Spleen (tissue), 11 donors: Measurements from ENCODE around the gene THAP9. TPM values are rescaled to one million over a fixed set of nuclear protein-coding genes. Genes with fewer than 3 reads are reported as not detected.

Source experiments
- DNase-seq: peaks from one replicate; pipeline ENCODE4 v3.0.0-alpha.2; 2020
- H3K27ac ChIP-seq, 8 donors: fragments of 200-600 bp; sonication (generic) in 7 of 8; 1 replicate in 4 of 8; 2 replicates in 4 of 8; pipeline versions ENCODE4 v1.5.0 to v1.8.0; 2016 to 2021; ENCODE audit warnings: inconsistent platforms in 4 of 8, mild to moderate bottlenecking in 4 of 8, moderate library complexity in 1 of 8
- H3K27me3 ChIP-seq, 7 donors: fragments of 200-600 bp; sonication (generic) in 6 of 7; replicated peaks in 1 of 7; 1 replicate in 4 of 7; 2 replicates in 3 of 7; pipeline versions ENCODE4 v1.5.0 to v1.8.0; 2016 to 2021; ENCODE audit warnings: inconsistent platforms in 3 of 7, mild to moderate bottlenecking in 1 of 7
- H3K36me3 ChIP-seq, 6 donors: fragments of 200-600 bp; sonication (generic) in 5 of 6; 1 replicate in 4 of 6; 2 replicates in 2 of 6; pipeline versions ENCODE4 v1.5.0 to v1.8.0; 2016 to 2021; ENCODE audit warnings: inconsistent platforms in 2 of 6
- H3K4me1 ChIP-seq, 6 donors: fragments of 200-600 bp; sonication (generic) in 5 of 6; 1 replicate in 3 of 6; 2 replicates in 3 of 6; pipeline versions ENCODE4 v1.5.0 to v1.8.0; 2016 to 2021; ENCODE audit warnings: inconsistent platforms in 3 of 6
- H3K4me3 ChIP-seq, 8 donors: fragments of 200-600 bp; sonication (generic) in 7 of 8; 1 replicate in 4 of 8; 2 replicates in 4 of 8; pipeline versions ENCODE4 v1.5.0 to v1.8.0; 2016 to 2021; ENCODE audit warnings: inconsistent platforms in 4 of 8, mild to moderate bottlenecking in 4 of 8, moderate library complexity in 2 of 8
- H3K9me3 ChIP-seq, 8 donors: fragments of 200-600 bp; sonication (generic) in 7 of 8; 1 replicate in 4 of 8; 2 replicates in 4 of 8; pipeline versions ENCODE4 v1.5.0 to v1.8.0; 2016 to 2021; ENCODE audit warnings: inconsistent platforms in 4 of 8
- POLR2A ChIP-seq, 3 donors: fragments of 450-650 bp; IDR thresholded peaks; one replicate each; pipeline ENCODE4 v1.5.1; 2017; ENCODE audit warnings: antibody characterized with exemption in 3 of 3, mild to moderate bottlenecking in 1 of 3
- POLR2AphosphoS5 ChIP-seq, 3 donors: sonication (generic); formaldehyde crosslinking; IDR thresholded peaks; one replicate each; pipeline ENCODE4 v1.5.1; 2017; ENCODE audit warnings: antibody characterized with exemption in 3 of 3
- WGBS, 5 donors: extraction: QIAGEN DNeasy Blood & Tissue Kit in 3 of 5; methylation state at CpG; one replicate each; pipeline versions ENCODE4 v1.1.5 to v1.1.7; 2013 to 2018; 5-methylcytosine and 5-hydroxymethylcytosine counted together
- intact Hi-C: fragments of 100-400 bp; cut with DNase I; formaldehyde crosslinking; loops from one replicate; pipeline ENCODE4 v1.15.0; 2023; ENCODE audit warnings: low total_unique reads
- polyA plus RNA-seq, 3 donors: library from polyadenylated mRNA; stranded (reverse); fragments of 200-250 nt; gene quantifications; one replicate each; pipeline ENCODE4 v1.2.1, GENCODE V29; 2013
- total RNA-seq, 7 donors: library from RNA; depleted of rRNA in 3 of 7; stranded (reverse); fragments of >200 nt in 3 of 7; fragmentation: NEBNext Ultra II Directional in 4 of 7; extraction: Animal tissue kit (Norgen Biotek cat#: 25700) in 4 of 7; gene quantifications; one replicate each; pipeline versions ENCODE4 v1.1.0 to v1.2.1, GENCODE V29; 2016 to 2021
- TF ChIP-seq, protein P1 (sequence below), 11 experiments: fragments of 200-600 bp in 7 of 11; fragments of 450-650 bp in 4 of 11; sonication (generic) in 4 of 11; IDR thresholded peaks in 8 of 11; conservative IDR thresholded peaks in 3 of 11; 1 replicate in 7 of 11; 2 replicates in 4 of 11; pipeline versions ENCODE4 v1.4.0 to v1.8.0; 2016 to 2021; ENCODE audit warnings: antibody characterized with exemption in 11 of 11, inconsistent platforms in 4 of 11, mild to moderate bottlenecking in 1 of 11
- donor health status: healthy with polysubstance abuse.
- donor health status: DM: no; HTN: no; CAD: no; lungs with moderate emphysema.
- donor health status: DM: no; HTN: no; CAD: no.
- donor health status: Bipolar disorder and iron deficiency.
- donor health status: healthy.
- donor health status: DM: no; HTN: no; CAD: no.
- donor health status: DM: yes; HTN: yes; CAD: no.

THAP9 gene
- total and polyA plus RNA-seq, 10 donors: 1.8 to 8.1 (median 3.2) TPM

DNA sequence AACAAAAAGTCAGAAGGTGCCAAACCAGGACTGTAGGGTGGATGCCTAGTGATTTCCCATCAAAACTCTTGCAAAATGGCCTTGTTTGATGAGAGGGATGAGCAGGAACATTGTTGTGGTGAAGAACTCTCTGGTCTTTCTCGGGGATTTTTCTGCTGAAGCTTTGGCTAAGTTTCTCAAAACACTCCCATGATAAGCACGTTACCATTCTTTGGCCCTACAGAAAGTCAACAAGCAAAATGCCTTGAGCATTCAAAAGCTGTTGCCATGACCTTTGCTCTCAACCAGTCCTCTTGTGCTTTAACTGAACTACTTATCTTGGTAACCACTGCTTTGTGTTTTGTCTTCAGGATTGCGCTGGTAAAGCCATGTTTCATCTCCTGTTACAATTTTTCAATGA is 6.6 kb upstream of the THAP9 start:
- WGBS, 5 donors: 86 to 94% (median 92%) methylated on average over 3 of the region's 3 CpGs
- TF ChIP-seq POLR2A (IDR thresholded peaks at IDR 0.05) (no peak), POLR2AphosphoS5 (IDR thresholded peaks at IDR 0.05) (no peak)
- TF ChIP-seq, protein P1, sequence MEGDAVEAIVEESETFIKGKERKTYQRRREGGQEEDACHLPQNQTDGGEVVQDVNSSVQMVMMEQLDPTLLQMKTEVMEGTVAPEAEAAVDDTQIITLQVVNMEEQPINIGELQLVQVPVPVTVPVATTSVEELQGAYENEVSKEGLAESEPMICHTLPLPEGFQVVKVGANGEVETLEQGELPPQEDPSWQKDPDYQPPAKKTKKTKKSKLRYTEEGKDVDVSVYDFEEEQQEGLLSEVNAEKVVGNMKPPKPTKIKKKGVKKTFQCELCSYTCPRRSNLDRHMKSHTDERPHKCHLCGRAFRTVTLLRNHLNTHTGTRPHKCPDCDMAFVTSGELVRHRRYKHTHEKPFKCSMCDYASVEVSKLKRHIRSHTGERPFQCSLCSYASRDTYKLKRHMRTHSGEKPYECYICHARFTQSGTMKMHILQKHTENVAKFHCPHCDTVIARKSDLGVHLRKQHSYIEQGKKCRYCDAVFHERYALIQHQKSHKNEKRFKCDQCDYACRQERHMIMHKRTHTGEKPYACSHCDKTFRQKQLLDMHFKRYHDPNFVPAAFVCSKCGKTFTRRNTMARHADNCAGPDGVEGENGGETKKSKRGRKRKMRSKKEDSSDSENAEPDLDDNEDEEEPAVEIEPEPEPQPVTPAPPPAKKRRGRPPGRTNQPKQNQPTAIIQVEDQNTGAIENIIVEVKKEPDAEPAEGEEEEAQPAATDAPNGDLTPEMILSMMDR (IDR thresholded peaks at IDR 0.05 in 8 of 11, conservative IDR thresholded peaks at IDR 0.05 in 3 of 11): no peak
- Histone ChIP-seq H3K36me3 (peaks cover 0 to 53% (median 20%) of the 10 kb centered on the region in 6 donors), H3K27me3 (no peaks in the 10 kb centered on the region), H3K27ac (no peak overlapping the region), H3K4me1 (peaks cover 28 to 59% (median 44%) of the 10 kb centered on the region in 6 donors), H3K4me3 (no peak overlapping the region), H3K9me3 (no peaks in the 10 kb centered on the region)
- intact Hi-C loops: no loop called here
- DNase-seq: no peak

DNA sequence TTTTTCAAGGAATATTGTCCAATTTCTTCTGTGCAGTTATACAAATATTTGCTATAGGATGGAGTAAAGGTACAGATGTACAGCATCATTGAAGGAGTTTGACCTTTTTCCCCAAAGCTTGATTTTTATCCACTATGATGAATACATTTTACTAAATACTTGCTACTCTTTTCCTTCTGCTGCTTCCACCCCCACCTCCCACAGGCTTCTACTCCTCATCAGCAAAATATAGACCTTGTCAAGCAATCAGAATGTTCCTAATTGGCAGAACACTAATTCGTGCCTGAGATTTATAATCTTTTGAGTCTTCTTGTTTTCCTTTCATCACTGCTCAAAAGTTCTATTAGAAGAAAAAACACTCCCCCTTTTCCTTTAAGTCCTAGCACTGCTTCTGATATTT is 3.8 kb upstream of the THAP9 start:
- TF ChIP-seq POLR2A (IDR thresholded peaks at IDR 0.05) (no peak), POLR2AphosphoS5 (IDR thresholded peaks at IDR 0.05) (no peak)
- TF ChIP-seq, protein P1 (IDR thresholded peaks at IDR 0.05 in 8 of 11, conservative IDR thresholded peaks at IDR 0.05 in 3 of 11): no peak
- H3K27ac ChIP-seq: no peak overlapping the region
- no peaks in the 10 kb centered on the region for H3K27me3 ChIP-seq
- peaks cover 32 to 55% (median 44%) of the 10 kb centered on the region in 6 donors for H3K4me1 ChIP-seq
- H3K36me3 ChIP-seq: peaks cover 0 to 53% (median 20%) of the 10 kb centered on the region in 6 donors
- intact Hi-C loops: no loop called here
- DNase-seq: no peak
- no peaks in the 10 kb centered on the region for H3K9me3 ChIP-seq
- 84 to 95% (median 90%) methylated on average over 1 of the region's 1 CpG for WGBS, 5 donors
- H3K4me3 ChIP-seq: no peak overlapping the region

DNA sequence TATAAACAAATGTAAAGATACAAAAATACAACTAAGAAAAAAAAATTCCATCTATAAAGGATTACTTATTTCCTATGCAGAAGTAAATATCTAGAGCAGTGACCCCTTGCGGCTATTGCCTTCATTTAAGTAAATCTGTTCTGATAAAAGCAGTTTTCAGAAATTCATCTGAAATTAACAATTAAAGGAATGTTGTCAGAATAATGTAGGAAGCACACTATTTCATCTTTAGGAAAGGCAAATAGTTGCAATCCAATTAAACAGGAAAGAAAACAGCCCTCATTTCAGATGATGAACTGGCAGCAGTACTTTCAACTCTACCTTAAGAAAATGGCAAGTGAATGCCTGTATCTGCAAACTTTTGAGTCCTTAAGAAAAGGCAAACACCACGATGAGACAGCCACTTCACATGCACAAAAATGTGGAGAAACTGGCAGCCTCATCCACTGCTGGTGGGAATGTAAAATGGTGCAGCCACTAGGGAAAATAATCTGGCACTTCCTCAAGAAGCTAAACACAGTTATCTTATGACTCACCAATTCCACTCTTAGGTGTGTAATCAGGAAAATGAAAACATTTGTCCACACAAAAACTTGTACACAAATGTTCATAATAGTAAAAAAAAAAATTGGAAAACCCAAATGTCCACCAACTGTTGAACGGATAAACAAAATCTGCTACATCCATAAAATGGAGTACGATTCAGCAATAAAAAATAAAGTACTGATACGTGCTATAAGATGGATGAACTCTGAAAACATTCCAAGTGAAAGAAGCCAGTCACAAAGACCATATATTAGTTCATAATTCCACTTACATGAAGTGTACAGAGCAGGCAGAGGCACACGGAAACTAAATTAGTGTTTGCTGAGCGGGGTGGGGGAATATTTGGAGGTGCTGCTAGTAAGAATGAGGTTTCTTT is 2.0 kb upstream of the THAP9 start:
- TF ChIP-seq, protein P1 (IDR thresholded peaks at IDR 0.05 in 8 of 11, conservative IDR thresholded peaks at IDR 0.05 in 3 of 11): peak in 7 of 11 experiments; percentile 16 to 51 (median 38)
- TF ChIP-seq POLR2AphosphoS5 (IDR thresholded peaks at IDR 0.05): no peak

More for the DNA sequence above, 2.0 kb upstream of the THAP9 start:
- no peak for DNase-seq
- intact Hi-C loops: no loop called here
- WGBS, 5 donors: 34 to 51% (median 43%) methylated on average over 7 of the region's 7 CpGs
- H3K4me3 ChIP-seq: peak overlapping the region; percentile 58 to 83 (median 62)
- H3K27ac ChIP-seq: peak overlapping the region in 7 of 8 donors; percentile 98 to 100 (median 98)
- H3K27me3 ChIP-seq: no peaks in the 10 kb centered on the region
- H3K36me3 ChIP-seq: peaks cover 0 to 45% (median 18%) of the 10 kb centered on the region in 6 donors
- no peaks in the 10 kb centered on the region for H3K9me3 ChIP-seq
- peaks cover 29 to 56% (median 41%) of the 10 kb centered on the region in 6 donors for H3K4me1 ChIP-seq
